RWPE1 (cell line): ENCODE results near the gene INPP4B.

ENCODE experiments used
- CTCF ChIA-PET: fragments of 350-600 bp; sonication (Branson Sonifier 250); formaldehyde crosslinking; extraction: SDS; loops from one replicate; lab custom pipeline; 2021; lab: Yijun Ruan, JAX
- POLR2A ChIA-PET: fragments of 400-600 bp; formaldehyde crosslinking; extraction: SDS; loops from one replicate; lab custom pipeline; 2020; ENCODE audit warnings: antibody characterized with exemption; ENCODE audit not compliant: low non-redundant PET; lab: Yijun Ruan, JAX
- DNase-seq: peaks from one replicate; pipeline ENCODE4 v3.0.0; 2012; ENCODE audit warnings: low spot score
- H3K27ac ChIP-seq: fragments of 450-650 bp; 2 replicates; pipeline ENCODE4 v1.5.1; 2017
- TF ChIP-seq, protein P1 (sequence below): fragments of 450-650 bp; conservative IDR thresholded peaks from 2 replicates; pipeline ENCODE4 v1.5.1; 2017; ENCODE audit warnings: low read depth, mild to moderate bottlenecking

The INPP4B gene

GRCh38 chr4:142091691-142092182, 754.4 kb downstream of the INPP4B start:
- ChIA-PET POLR2A (no interaction called here), CTCF (no interaction called here)
- H3K27ac ChIP-seq, result peak overlapping the region; percentile 90
- DNase-seq, result peak; percentile 13
- TF ChIP-seq, protein P1, sequence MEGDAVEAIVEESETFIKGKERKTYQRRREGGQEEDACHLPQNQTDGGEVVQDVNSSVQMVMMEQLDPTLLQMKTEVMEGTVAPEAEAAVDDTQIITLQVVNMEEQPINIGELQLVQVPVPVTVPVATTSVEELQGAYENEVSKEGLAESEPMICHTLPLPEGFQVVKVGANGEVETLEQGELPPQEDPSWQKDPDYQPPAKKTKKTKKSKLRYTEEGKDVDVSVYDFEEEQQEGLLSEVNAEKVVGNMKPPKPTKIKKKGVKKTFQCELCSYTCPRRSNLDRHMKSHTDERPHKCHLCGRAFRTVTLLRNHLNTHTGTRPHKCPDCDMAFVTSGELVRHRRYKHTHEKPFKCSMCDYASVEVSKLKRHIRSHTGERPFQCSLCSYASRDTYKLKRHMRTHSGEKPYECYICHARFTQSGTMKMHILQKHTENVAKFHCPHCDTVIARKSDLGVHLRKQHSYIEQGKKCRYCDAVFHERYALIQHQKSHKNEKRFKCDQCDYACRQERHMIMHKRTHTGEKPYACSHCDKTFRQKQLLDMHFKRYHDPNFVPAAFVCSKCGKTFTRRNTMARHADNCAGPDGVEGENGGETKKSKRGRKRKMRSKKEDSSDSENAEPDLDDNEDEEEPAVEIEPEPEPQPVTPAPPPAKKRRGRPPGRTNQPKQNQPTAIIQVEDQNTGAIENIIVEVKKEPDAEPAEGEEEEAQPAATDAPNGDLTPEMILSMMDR, result no peak

DNA sequence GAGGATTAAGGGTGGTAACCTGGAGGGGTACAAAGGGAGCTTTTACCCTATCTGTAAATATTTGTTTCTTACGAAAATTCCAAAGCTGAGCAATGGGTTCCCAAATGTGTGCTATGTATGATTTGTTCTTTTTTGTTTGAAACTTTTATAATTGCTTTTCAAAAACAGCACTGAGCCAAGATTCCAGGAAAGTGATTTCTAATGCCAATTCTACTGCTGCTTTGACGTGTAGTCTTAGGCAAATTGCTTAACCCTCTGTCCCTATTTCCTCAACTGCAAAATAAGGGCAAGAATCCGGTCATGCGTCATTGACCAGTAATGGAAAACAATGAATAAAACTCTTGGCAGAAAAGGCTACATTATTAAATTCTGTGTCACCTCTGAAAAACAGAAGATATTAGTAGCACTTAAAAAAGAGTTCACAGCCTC, 755.0 kb downstream of the INPP4B start:
- POLR2A ChIA-PET, result no interaction called here
- TF ChIP-seq, protein P1, result no peak
- CTCF ChIA-PET, result no interaction called here
- DNase-seq, result peak; percentile 58
- no peak overlapping the region for H3K27ac ChIP-seq

DNA sequence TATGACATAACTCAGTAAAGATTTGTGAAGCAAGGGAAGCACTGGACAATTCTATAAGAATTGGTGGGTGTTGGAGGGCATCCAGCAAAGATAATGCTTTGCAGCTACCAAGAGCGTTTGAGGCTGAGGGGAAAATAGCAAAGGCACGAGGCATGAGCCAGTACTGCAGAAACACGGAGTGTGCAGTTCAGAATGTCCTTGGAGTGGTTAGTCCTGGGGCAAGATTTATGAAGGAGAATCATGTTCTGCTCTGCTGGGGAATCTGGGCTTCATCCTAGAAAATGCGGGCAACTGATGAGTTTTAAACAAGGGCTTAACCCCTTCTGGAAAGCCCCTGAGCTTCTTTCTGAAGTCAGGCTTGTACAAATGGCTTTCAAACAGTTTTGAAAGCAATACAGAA, 757.2 kb downstream of the INPP4B start:
- no peak overlapping the region for H3K27ac ChIP-seq
- POLR2A ChIA-PET, result no interaction called here
- CTCF ChIA-PET, result no interaction called here
- DNase-seq, result no peak
- TF ChIP-seq, protein P1, result no peak

DNA sequence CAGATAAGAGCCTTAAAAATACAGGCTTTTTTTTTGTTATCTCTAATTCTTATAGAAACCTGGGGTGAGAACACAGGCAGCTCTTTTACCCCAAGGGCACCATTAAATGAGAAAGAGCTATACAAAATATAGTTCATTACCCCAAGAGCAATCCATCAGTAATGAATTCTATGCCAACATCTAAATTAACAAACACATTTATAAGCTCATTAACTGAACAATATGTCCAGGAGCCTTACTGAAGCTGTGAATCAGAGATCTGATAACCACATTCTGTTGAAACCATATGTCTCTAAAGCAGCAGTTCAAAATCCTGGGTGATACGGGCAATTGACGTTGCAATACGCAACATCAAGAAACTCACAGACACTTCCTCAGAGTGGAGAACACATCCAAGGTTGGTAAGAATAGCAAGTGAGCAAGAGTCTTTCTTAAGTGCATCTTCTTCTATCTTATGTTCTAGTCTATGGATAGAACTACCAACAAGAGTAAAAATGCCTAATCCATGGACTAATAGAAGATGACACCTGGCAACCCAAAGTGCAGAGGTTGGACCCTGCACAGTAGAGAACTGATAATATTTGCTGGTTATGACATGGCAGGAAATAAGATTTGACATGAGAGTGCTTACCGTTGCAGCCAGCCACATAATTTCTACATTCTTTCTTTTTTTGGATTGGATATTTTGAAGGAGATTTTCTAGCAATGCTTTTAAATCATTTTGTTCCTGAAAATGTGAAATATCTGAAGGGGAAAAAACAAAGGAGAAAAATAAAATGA, 760.4 kb downstream of the INPP4B start:
- DNase-seq, result no peak
- no peak overlapping the region for H3K27ac ChIP-seq
- CTCF ChIA-PET, result interaction anchor here (0.6 kb wide), 1 partner anchor 178 kb away, joined by 3 read pairs; no protein-coding TSS in a partner anchor
- TF ChIP-seq, protein P1, result no peak
- POLR2A ChIA-PET, result no interaction called here

DNA sequence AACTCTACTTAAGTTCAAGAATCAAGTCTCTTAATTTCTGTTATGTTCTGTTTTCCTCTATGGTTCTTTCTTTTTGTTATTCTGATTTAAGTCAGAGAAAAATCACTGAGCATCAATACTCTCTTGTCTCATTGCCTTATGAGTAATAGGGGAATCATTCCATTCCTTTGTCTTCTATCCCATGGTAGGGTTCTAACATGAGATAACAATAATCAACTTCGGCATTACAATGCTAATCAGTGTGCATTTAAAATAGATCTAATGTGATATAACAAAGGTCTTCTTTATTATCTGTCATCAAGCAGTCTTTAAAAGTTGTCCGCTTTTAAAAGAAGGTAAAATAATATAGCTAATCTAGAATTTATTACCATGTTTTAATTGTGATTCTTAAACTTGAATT, 762.8 kb downstream of the INPP4B start:
- no peak overlapping the region for H3K27ac ChIP-seq
- no peak for DNase-seq
- ChIA-PET CTCF (no interaction called here), POLR2A (no interaction called here)
- TF ChIP-seq, protein P1, result no peak

GRCh38 chr4:142081025-142081424, 765.1 kb downstream of the INPP4B start:
- TF ChIP-seq, protein P1, result no peak
- no peak for DNase-seq
- ChIA-PET POLR2A (no interaction called here), CTCF (interaction anchor here (0.7 kb wide), 1 partner anchor 32 kb away, joined by 4 read pairs; no protein-coding TSS in a partner anchor)
- H3K27ac ChIP-seq, result no peak overlapping the region
